ENCODE data around the gene SPTBN5.

The SPTBN5 gene

DNA sequence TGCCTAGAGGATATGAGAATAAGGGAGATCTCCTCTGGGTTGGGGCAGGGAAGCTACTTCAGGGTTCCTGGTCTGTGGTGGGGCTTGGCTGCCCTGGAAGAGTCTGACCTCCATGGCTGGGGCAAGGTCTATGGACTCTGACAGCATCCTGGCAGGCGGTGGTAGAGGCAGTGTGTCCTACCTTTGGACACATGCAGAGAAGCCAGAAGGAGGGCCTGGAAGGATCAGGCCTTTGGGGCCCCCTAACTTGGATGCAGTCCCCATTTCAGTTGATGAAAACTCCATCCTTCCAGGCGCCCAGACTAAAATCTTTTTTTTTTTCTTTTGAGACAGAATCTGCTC lies 10.4 kb downstream of the SPTBN5 start:
- DNase-seq (ENCODE audit: low read depth) = no peak

DNA sequence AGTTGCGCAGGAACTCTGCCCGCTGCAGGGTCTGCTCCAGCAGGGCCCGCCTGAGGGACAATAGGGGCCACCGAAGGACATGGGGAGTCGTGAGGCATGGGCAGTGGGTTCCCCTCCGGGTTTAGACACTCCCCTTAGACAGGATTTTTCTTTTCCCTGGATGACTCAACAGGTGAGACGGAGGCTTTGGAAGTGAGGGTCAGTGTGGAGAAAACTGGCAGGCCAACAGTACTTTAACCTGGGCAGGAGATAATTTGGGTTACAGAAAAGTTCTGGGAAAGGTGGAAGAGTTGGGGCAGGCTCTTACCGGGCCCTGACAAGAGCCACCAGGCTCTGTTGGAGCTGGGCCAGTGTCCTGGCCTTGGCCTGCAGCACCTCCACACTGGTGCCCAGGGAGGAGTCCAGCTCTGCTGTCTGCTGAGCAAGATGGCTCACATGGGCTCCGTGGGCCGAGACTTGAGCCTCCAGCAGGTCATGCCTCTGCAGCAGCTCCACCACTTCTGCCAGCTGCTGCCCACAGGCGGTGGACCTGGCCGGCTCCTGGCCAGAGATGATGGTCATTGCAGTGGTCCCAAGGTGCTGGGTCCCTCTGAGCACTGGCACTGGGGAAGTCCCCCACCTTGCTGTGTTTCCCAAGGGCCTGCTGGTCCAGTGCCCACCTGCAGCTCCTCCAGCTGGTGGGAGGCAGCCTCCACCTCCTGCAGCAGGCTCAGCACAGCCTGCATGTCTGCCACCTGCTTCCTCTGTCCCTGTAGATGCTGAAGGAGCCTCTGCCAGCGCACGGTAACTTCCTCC lies 11.0 kb downstream of the SPTBN5 start:
- DNase-seq (ENCODE audit: low read depth) = no peak

- DNase-seq (ENCODE audit: low read depth) = no peak
These were observed 11.7 kb downstream of the SPTBN5 start for GRCh38 chr15:41881920-41882688.

- DNase-seq (ENCODE audit: low read depth) = no peak
These were observed 12.3 kb downstream of the SPTBN5 start for GRCh38 chr15:41881550-41881919.

DNA sequence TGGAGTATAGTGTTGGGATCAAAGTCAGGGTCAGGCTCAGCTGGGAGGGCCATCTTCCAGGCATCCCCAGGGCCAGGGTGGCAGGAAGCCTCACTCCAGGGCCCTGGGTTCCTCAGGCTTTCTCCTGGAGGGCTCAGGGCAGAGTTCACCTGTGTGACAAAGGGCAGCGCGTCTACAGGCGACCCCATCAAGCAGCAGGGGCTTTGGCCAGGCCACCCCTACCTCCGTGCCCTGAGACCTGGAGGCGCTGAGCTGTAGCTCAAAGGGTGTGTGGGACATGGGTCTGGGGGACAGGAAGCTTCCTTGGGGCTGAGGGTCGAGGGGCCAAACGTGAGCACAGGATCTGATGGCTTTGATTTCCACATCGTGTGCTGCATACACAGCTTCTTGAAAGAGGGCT lies 12.8 kb downstream of the SPTBN5 start:
- no peak for DNase-seq (ENCODE audit: low read depth)

DNA sequence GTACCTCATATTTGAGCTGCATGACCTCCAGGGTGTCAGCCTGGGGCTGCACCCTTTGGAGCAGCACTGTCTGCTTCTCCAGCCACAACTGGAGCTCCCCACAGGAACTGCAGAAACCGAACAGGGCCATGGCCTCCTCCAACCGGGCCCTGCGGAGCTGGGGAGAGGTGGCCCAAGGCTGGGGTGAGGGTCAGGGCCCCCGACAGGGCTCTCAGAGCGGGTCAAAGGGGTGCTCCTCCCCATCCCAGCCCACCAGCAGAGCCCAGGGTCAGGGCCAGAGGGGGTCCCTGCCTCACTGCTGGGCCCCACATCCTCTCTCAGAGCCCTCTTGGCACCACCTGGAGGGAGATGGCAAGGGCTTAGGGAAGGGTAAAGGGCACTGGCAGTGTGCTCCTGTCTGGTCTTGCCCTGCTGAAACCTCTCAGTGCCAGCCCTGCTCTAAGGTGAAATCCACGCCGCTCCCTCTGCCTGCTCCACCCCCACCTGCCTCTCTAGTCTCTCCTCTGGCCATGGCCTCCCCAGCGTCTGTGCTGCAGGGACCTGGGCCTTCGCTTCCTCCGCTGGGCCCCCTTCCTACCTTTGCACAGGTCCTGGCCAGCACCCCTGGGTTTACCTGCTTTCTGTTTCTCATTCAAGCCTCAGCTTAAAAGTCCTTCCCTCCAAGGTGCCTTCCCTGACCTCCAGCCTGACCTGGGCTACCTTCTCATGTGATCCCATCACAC lies 13.5 kb downstream of the SPTBN5 start:
- DNase-seq (ENCODE audit: low read depth) = no peak

GRCh38 chr15:41879321-41879845 lies 14.5 kb downstream of the SPTBN5 start:
- no peak for DNase-seq (ENCODE audit: low read depth)

- DNase-seq (ENCODE audit: low read depth) = no peak
These were observed 15.5 kb downstream of the SPTBN5 start for GRCh38 chr15:41878355-41878699.

GRCh38 chr15:41877631-41878354 lies 16.1 kb downstream of the SPTBN5 start:
- DNase-seq (ENCODE audit: low read depth) = no peak

GRCh38 chr15:41876689-41877088 lies 17.2 kb downstream of the SPTBN5 start:
- DNase-seq (ENCODE audit: low read depth) = no peak

GRCh38 chr15:41876007-41876406 lies 17.8 kb downstream of the SPTBN5 start:
- DNase-seq (ENCODE audit: low read depth) = no peak

- no peak for DNase-seq (ENCODE audit: low read depth)
These were observed 19.1 kb downstream of the SPTBN5 start for GRCh38 chr15:41874736-41875135.

DNA sequence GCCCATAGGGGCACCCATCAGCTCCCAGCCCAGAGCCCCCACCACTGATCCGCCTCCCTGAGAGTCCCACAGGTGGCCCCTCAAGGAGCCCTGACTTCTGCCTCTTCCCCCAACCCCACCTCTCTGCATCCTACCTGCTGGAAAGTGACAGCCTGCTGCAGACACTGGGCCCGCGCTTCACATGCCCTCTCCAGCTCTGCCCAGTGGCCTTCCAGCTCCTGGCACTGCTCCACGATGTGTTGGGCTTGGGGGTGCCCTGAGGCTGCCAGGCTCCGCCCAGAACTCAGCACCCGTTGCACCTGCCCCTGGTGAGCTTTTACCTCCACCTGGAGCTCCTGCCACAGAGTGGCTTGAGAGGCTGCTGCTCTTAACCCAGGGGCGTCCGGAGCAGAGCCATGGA lies 20.1 kb downstream of the SPTBN5 start:
- DNase-seq (ENCODE audit: low read depth) = no peak

- DNase-seq (ENCODE audit: low read depth) = no peak
These were observed 21.6 kb downstream of the SPTBN5 start for GRCh38 chr15:41872166-41872747.

DNA sequence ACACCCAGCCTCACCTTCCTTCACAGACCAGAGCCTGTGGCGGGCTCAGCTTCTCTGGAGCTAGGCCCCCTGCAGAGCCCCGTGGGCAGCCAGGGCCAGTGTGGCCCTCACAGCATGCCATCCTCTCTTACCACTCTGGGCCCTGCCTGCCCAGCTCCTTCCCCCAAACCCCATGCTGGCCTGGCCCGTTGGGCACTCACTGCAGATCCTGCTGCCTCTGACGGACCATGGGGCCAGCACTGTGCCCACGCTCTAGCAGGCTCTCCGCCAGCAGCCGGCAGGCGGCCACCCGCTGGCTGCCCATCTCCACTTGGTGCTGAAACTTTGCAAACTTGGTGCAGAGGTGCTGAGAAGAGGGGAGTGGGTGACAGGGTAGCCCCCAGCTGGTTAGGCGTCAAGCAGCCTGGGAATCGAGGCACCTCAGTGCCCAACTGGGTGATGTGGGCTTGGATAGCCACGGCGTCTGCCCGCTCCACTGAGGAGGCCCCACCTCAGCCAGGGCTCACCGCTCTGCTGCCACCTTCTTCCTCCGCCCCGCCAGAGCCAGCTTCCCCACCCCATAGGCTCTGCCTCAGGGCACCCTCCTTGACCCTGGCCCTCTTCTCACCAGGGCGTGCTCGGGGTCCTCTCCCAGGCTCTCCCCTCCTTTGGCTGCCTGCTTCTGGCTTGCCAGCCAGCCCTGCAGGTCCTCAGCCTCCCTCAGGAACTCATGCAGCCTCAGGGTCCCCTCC lies 22.5 kb downstream of the SPTBN5 start:
- DNase-seq (ENCODE audit: low read depth) = no peak

DNA sequence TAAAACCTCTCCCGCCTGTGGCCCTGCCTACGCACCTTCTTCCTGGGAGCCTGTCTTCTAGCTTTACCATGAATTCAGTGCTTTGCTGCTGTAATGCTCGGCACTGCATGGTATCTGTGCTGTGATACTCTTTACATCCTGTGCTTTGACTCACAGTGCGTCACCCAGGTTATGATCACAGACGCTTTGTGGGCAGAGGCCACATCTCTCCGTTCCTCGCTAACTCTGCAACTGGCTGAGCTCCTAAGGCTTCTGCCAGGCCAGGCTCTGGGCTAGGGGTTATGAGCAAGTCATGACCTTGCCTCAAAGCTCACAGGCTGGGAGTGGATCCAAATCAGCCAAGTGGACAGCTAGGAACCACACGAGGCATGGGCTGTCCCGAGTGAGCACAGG lies 23.2 kb downstream of the SPTBN5 start:
- peak; percentile 61 for DNase-seq (ENCODE audit: low read depth)

GRCh38 chr15:41869770-41870688 lies 23.8 kb downstream of the SPTBN5 start:
- DNase-seq (ENCODE audit: low read depth) = no peak

GRCh38 chr15:41868321-41868720 lies 25.5 kb downstream of the SPTBN5 start:
- DNase-seq (ENCODE audit: low read depth) = no peak

DNA sequence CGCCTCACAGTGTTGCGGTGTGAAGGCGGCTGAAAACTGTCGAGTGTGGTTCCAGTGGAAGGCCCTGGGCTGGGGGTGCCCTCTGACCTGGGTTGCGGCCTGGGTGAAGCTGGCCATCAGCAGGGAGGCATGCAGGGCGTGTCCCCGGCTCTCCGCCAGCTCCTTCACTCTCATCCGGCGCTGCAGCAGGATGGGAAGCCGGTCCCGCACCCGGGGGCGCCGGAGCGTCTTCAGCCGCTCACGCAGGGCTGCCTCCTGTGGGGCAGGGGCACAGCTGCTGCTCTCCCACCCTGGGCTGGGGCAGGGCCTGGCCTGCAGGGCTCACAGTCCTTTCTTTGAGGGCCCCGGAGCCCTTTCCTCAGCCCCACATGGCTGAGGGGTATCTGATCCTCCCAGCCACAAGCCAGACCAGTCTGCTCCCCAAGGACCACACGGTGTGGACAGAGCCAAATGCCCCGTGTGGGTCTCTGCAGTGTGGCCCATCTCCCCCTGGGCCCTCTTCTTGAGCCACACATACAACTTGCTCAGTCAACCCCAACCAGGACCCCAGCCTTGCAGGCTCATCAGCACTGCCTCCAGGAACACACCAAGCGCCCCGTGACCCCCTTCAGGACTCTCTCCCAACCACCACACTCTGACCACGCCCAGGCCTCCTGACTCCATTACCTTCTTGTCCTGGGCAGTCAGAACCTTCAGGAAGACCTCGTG lies 26.8 kb downstream of the SPTBN5 start:
- no peak for DNase-seq (ENCODE audit: low read depth)

Data from EH (cell line).